ENCODE data around the gene FNDC3B. TPM values are rescaled to one million over a fixed set of nuclear protein-coding genes. Genes with fewer than 3 reads are reported as not detected.

Gene FNDC3B
- total and polyA plus RNA-seq, 3 donors from 2014 or later = 24.2 to 63.5 (median 57.7) TPM

DNA sequence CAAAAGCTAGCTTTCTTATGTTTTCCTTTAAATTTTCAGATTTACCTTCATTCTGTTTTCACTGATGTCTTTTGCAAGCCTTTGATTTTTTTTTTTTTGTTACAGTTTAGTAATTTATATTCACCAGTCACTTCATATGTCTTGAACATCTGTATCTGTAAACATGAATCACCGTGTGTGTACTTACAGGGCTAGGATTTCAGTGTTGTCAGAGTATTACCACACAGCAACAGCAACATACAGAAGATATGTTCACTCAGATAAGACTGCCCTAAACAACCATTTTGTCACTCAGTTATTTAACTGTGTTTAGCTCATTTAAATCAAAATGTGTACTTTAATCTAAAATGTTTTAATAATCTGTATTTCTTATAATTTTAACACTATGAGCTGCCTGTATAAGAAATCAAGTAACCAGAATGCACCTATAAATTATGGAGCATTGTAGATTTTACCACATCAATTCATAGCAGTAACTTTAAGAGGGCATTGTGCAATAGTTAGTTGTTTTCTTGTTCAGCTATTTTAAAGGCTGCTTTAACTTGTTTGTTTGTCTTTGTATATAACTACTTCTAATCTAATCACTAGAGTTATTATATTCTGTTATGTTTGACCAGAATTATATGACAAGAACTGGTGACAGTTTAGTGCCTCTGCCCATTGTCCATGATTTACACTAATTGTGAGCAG lies 358.5 kb downstream of the FNDC3B start:
- Histone ChIP-seq H3K27me3 (no peaks in the 10 kb centered on the region), H3K36me3 (ENCODE audit: low read depth, missing control alignments) (no peaks in the 10 kb centered on the region), H3K27ac (no peak overlapping the region), H3K4me1 (no peaks in the 10 kb centered on the region), H3K9me3 (no peaks in the 10 kb centered on the region), H3K4me3 (no peak overlapping the region)
- intact Hi-C loops (cut with DNase I; ENCODE audit: low total_unique reads) = no loop called here
- 68 to 69% methylated on average over 1 of the region's 1 CpG for WGBS, 2 donors
- TF ChIP-seq, protein P1, sequence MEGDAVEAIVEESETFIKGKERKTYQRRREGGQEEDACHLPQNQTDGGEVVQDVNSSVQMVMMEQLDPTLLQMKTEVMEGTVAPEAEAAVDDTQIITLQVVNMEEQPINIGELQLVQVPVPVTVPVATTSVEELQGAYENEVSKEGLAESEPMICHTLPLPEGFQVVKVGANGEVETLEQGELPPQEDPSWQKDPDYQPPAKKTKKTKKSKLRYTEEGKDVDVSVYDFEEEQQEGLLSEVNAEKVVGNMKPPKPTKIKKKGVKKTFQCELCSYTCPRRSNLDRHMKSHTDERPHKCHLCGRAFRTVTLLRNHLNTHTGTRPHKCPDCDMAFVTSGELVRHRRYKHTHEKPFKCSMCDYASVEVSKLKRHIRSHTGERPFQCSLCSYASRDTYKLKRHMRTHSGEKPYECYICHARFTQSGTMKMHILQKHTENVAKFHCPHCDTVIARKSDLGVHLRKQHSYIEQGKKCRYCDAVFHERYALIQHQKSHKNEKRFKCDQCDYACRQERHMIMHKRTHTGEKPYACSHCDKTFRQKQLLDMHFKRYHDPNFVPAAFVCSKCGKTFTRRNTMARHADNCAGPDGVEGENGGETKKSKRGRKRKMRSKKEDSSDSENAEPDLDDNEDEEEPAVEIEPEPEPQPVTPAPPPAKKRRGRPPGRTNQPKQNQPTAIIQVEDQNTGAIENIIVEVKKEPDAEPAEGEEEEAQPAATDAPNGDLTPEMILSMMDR (IDR thresholded peaks at IDR 0.05) = no peak
- no peak for TF ChIP-seq POLR2A (IDR thresholded peaks at IDR 0.05)
- no peak for DNase-seq

DNA sequence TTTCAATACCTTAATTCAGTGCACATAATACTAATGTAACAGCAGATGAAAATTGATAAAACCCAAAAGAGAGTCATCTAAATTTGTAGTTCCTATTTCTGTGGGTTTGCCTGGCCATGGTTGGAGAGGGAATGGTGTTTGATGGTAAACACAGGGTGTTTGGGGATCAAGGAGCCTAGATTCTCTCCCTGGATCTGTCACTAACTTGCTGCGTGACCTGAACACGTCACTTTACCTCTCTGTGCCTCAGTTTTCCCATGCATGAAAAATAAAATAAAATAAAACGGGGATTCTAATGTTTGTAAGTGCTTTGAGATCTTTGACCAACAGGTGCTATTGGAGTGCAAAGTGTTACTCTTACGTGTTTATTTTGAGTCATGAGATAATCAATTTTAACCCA lies 359.1 kb downstream of the FNDC3B start:
- WGBS, 2 donors = 94 to 96% methylated on average over 4 of the region's 4 CpGs
- Histone ChIP-seq H3K36me3 (ENCODE audit: low read depth, missing control alignments) (no peaks in the 10 kb centered on the region), H3K27ac (no peak overlapping the region), H3K9me3 (no peaks in the 10 kb centered on the region), H3K27me3 (no peaks in the 10 kb centered on the region), H3K4me3 (no peak overlapping the region), H3K4me1 (no peaks in the 10 kb centered on the region)
- no peak for DNase-seq
- TF ChIP-seq, protein P1 (IDR thresholded peaks at IDR 0.05) = no peak
- TF ChIP-seq POLR2A (IDR thresholded peaks at IDR 0.05) = no peak
- intact Hi-C loops (cut with DNase I; ENCODE audit: low total_unique reads) = no loop called here

DNA sequence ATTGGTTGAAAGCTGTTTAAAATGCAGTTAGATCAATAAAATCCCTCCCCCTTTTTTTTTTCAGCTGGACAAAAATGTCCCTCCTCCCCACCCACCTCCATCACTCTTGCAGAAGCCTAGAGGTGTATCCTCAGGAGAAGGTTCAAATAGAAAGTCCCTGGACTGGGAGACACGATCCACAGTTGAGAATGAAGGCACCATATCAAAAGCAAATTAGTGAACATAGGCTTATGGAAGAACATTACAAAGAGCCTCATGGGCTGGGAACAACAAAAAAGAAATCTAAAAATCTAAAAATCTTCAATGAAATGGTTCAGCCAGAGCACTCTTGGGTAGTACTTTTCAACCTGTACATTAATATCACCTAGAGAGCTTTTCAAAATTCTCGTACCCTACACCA lies 362.7 kb downstream of the FNDC3B start:
- no peaks in the 10 kb centered on the region for H3K4me1 ChIP-seq
- intact Hi-C loops (cut with DNase I; ENCODE audit: low total_unique reads) = no loop called here
- H3K36me3 ChIP-seq (ENCODE audit: low read depth, missing control alignments) = no peaks in the 10 kb centered on the region
- H3K4me3 ChIP-seq = no peak overlapping the region
- H3K27ac ChIP-seq = no peak overlapping the region
- DNase-seq = no peak
- WGBS, 2 donors = 75 to 92% methylated on average over 2 of the region's 2 CpGs
- no peak for TF ChIP-seq POLR2A (IDR thresholded peaks at IDR 0.05)
- TF ChIP-seq, protein P1 (IDR thresholded peaks at IDR 0.05) = no peak
- no peaks in the 10 kb centered on the region for H3K27me3 ChIP-seq
- H3K9me3 ChIP-seq = no peaks in the 10 kb centered on the region

DNA sequence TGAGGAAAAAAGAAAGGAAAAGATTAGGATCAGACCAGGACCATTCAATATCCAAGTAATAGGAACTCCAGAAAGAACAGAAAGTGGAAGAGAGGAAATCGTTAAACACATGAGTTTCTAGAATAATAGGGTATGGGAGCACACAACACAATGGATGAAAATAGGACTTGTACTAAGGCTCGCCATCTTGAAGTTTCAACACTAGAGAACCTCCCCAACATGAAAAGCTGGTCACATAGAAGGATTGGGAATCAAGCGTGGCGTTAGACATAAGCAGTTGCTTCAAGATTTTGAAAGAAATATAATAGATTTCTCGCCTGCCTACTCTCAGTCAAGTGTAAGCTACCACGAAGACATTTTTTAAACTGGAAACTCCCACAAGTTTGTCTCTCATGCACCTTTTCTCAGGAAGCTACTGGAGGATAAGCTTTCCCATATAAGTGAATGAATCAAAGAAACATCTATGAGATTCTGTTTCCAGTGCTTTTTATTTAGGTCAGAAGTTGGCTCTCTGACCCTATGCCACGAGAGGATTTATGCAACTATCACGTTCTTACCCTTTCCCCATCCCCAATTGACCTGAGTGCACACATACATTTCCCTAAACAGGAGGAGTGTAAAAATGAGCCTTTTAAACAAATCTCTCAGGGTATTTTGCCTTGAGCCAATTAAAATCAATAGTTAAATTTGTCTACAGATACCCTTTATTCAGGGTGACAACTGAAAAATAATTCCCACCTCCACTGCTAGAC lies 363.7 kb downstream of the FNDC3B start:
- H3K4me3 ChIP-seq = no peak overlapping the region
- 88 to 91% methylated on average over 8 of the region's 8 CpGs for WGBS, 2 donors
- H3K27ac ChIP-seq = no peak overlapping the region
- no peaks in the 10 kb centered on the region for H3K27me3 ChIP-seq
- no peak for DNase-seq
- no peak for TF ChIP-seq POLR2A (IDR thresholded peaks at IDR 0.05)
- TF ChIP-seq, protein P1 (IDR thresholded peaks at IDR 0.05) = no peak
- H3K4me1 ChIP-seq = no peaks in the 10 kb centered on the region
- H3K9me3 ChIP-seq = no peaks in the 10 kb centered on the region
- intact Hi-C loops (cut with DNase I; ENCODE audit: low total_unique reads) = no loop called here
- H3K36me3 ChIP-seq (ENCODE audit: low read depth, missing control alignments) = no peaks in the 10 kb centered on the region

Measured in testis (tissue), 3 donors.